ENCODE data around the gene ANP32E. TPM values are rescaled to one million over a fixed set of nuclear protein-coding genes. Genes with fewer than 3 reads are reported as not detected.

Gene ANP32E
- total and polyA plus RNA-seq, 2 donors (not counting 1 experiment from before 2014, with no cell fraction given), result 5.1 to 47.1 TPM

- Histone ChIP-seq H3K4me1 (ENCODE audit: control insufficient read depth in 2 of 2, insufficient read depth in 2 of 2, low read length in 2 of 2) (no peaks in the 10 kb centered on the region), H3K4me2 (replicated peaks; ENCODE audit: low read depth, low read length, poor library complexity, severe bottlenecking) (no peak overlapping the region), H3K9ac (ENCODE audit: low read length) (no peak overlapping the region), H3K27ac (ENCODE audit: low read length in 2 of 2) (no peak overlapping the region), H3K4me3 (ENCODE audit: control extremely low read depth in 1 of 5, extremely low read depth in 1 of 5, insufficient read depth in 1 of 5, low read depth in 2 of 5, low read length in 4 of 5) (no peak overlapping the region), H4K20me1 (ENCODE audit: control insufficient read depth, insufficient read depth, low read length, poor library complexity, severe bottlenecking) (no peaks in the 10 kb centered on the region), H3K9me3 (ENCODE audit: control extremely low read depth in 1 of 3, control insufficient read depth in 2 of 3, insufficient read depth in 1 of 3, low read length in 2 of 3) (no peaks in the 10 kb centered on the region), H3K79me2 (ENCODE audit: control insufficient read depth, insufficient read depth, low read length) (peaks cover 3% of the 10 kb centered on the region), H3K36me3 (replicated peaks in 1 of 2; ENCODE audit: control extremely low read depth in 1 of 2, control insufficient read depth in 1 of 2, extremely low read depth in 1 of 2, insufficient read depth in 2 of 2, low read length in 1 of 2) (peaks cover 0 to 4% of the 10 kb centered on the region in 2 experiments), H2AFZ (ENCODE audit: insufficient read depth, low read depth, low read length, poor library complexity, severe bottlenecking) (no peak overlapping the region), H3K27me3 (replicated peaks in 1 of 4; ENCODE audit: control extremely low read depth in 1 of 4, control insufficient read depth in 3 of 4, insufficient read depth in 4 of 4, low read length in 3 of 4) (no peaks in the 10 kb centered on the region)
- Mint-ChIP-seq H3K27me3 (no peaks in the 10 kb centered on the region), H3K27ac (no peak overlapping the region), H3K4me3 (no peak overlapping the region), H3K4me1 (no peaks in the 10 kb centered on the region), H3K9me3 (ENCODE audit: insufficient read depth) (no peaks in the 10 kb centered on the region)
- DNase-seq (no peak), ATAC-seq (ENCODE audit: low read depth) (no peak)
- POLR2A ChIA-PET, result interaction anchor here (0.7 kb wide), 1 partner anchor 26 kb away, joined by 5 read pairs; no protein-coding TSS in a partner anchor
- no peak for TF ChIP-seq EZH2 (IDR thresholded peaks at IDR 0.05; ENCODE audit: borderline replicate concordance, insufficient read depth, low read depth, low read length, poor library complexity, severe bottlenecking)
- TF ChIP-seq, protein P1, sequence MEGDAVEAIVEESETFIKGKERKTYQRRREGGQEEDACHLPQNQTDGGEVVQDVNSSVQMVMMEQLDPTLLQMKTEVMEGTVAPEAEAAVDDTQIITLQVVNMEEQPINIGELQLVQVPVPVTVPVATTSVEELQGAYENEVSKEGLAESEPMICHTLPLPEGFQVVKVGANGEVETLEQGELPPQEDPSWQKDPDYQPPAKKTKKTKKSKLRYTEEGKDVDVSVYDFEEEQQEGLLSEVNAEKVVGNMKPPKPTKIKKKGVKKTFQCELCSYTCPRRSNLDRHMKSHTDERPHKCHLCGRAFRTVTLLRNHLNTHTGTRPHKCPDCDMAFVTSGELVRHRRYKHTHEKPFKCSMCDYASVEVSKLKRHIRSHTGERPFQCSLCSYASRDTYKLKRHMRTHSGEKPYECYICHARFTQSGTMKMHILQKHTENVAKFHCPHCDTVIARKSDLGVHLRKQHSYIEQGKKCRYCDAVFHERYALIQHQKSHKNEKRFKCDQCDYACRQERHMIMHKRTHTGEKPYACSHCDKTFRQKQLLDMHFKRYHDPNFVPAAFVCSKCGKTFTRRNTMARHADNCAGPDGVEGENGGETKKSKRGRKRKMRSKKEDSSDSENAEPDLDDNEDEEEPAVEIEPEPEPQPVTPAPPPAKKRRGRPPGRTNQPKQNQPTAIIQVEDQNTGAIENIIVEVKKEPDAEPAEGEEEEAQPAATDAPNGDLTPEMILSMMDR (IDR thresholded peaks at IDR 0.05), result no peak
- CTCF ChIA-PET, result interaction anchor here (2.0 to 23.1 kb wide), 2 partner anchors 11 to 105 kb away, joined by 10 to 637 read pairs; partner anchors contain the start of gene VPS45
- no CpG with 5 or more reads among the region's 3 CpGs for WGBS (ENCODE audit: insufficient coverage)
- intact Hi-C loops (cut with micrococcal nuclease), result no loop called here
Measured at GRCh38 chr1:150176593-150176992, 59.3 kb downstream of the ANP32E start.

- Histone ChIP-seq H2AFZ (ENCODE audit: insufficient read depth, low read depth, low read length, poor library complexity, severe bottlenecking) (no peak overlapping the region), H3K9me3 (ENCODE audit: control extremely low read depth in 1 of 3, control insufficient read depth in 2 of 3, insufficient read depth in 1 of 3, low read length in 2 of 3) (no peaks in the 10 kb centered on the region), H3K27me3 (replicated peaks in 1 of 4; ENCODE audit: control extremely low read depth in 1 of 4, control insufficient read depth in 3 of 4, insufficient read depth in 4 of 4, low read length in 3 of 4) (no peaks in the 10 kb centered on the region), H3K36me3 (replicated peaks in 1 of 2; ENCODE audit: control extremely low read depth in 1 of 2, control insufficient read depth in 1 of 2, extremely low read depth in 1 of 2, insufficient read depth in 2 of 2, low read length in 1 of 2) (peaks cover 0 to 4% of the 10 kb centered on the region in 2 experiments), H3K9ac (ENCODE audit: low read length) (no peak overlapping the region), H3K4me2 (replicated peaks; ENCODE audit: low read depth, low read length, poor library complexity, severe bottlenecking) (no peak overlapping the region), H3K79me2 (ENCODE audit: control insufficient read depth, insufficient read depth, low read length) (peaks cover 3% of the 10 kb centered on the region), H3K27ac (ENCODE audit: low read length in 2 of 2) (no peak overlapping the region), H4K20me1 (ENCODE audit: control insufficient read depth, insufficient read depth, low read length, poor library complexity, severe bottlenecking) (no peaks in the 10 kb centered on the region), H3K4me1 (ENCODE audit: control insufficient read depth in 2 of 2, insufficient read depth in 2 of 2, low read length in 2 of 2) (peaks cover 5 to 6% of the 10 kb centered on the region in 2 donors), H3K4me3 (ENCODE audit: control extremely low read depth in 1 of 5, extremely low read depth in 1 of 5, insufficient read depth in 1 of 5, low read depth in 2 of 5, low read length in 4 of 5) (no peak overlapping the region)
- DNase-seq (no peak), ATAC-seq (ENCODE audit: low read depth) (no peak)
- Mint-ChIP-seq H3K4me3 (no peak overlapping the region), H3K27me3 (no peaks in the 10 kb centered on the region), H3K27ac (no peak overlapping the region), H3K9me3 (ENCODE audit: insufficient read depth) (no peaks in the 10 kb centered on the region), H3K4me1 (peaks cover 3% of the 10 kb centered on the region)
- 94% methylated on average over 6 of the region's 7 CpGs for WGBS (ENCODE audit: insufficient coverage)
- intact Hi-C loops (cut with micrococcal nuclease), result no loop called here
- TF ChIP-seq, protein P1 (IDR thresholded peaks at IDR 0.05), result no peak
- TF ChIP-seq EZH2 (IDR thresholded peaks at IDR 0.05; ENCODE audit: borderline replicate concordance, insufficient read depth, low read depth, low read length, poor library complexity, severe bottlenecking), result no peak
- ChIA-PET POLR2A (interaction anchor here (1.4 kb wide), 1 partner anchor 14 kb away, joined by 15 read pairs; no protein-coding TSS in a partner anchor), CTCF (interaction anchor here (1.6 to 23.1 kb wide), 3 partner anchors 8 to 122 kb away, joined by 3 to 637 read pairs (median 4); partner anchors contain the start of gene VPS45)
Measured at GRCh38 chr1:150173141-150173585, 62.7 kb downstream of the ANP32E start.
